Measurements from ENCODE around the gene HTT. TPM values are rescaled to one million over a fixed set of nuclear protein-coding genes. Genes with fewer than 3 reads are reported as not detected.
A peak's percentile ranks its signal among the peaks of the same experiment; 100 is the strongest.

The HTT gene
- total RNA-seq, 1 experiment from 2014 or later = 85.4 TPM

- TF ChIP-seq ARID4B (CRISPR knock-in tag; IDR thresholded peaks at IDR 0.05; ENCODE audit: borderline replicate concordance) = no peak
- TF ChIP-seq JAZF1 (CRISPR knock-in tag; IDR thresholded peaks at IDR 0.05) = no peak
- no peak for TF ChIP-seq GTF2I (CRISPR knock-in tag; conservative IDR thresholded peaks at IDR 0.05)
- TF ChIP-seq PRDM15 (CRISPR knock-in tag; IDR thresholded peaks at IDR 0.05) = peak; percentile 35; the same call in 1 of the 2 replicates
- no peak; the same call in 1 of the 2 replicates for TF ChIP-seq USF1 (CRISPR knock-in tag; IDR thresholded peaks at IDR 0.05)
- TF ChIP-seq TEAD4 (CRISPR knock-in tag; IDR thresholded peaks at IDR 0.05) = no peak
- no peak for TF ChIP-seq ZNF416 (CRISPR knock-in tag; IDR thresholded peaks at IDR 0.05)
- no peak for TF ChIP-seq NFATC4 (CRISPR knock-in tag; IDR thresholded peaks at IDR 0.05)
- no peak for TF ChIP-seq ZNF317 (CRISPR knock-in tag; IDR thresholded peaks at IDR 0.05; ENCODE audit: borderline replicate concordance, low read depth)
- TF ChIP-seq CDX4 (CRISPR knock-in tag; IDR thresholded peaks at IDR 0.05; ENCODE audit: borderline replicate concordance) = no peak
- no peak for TF ChIP-seq MLX (CRISPR knock-in tag; IDR thresholded peaks at IDR 0.05)
- TF ChIP-seq CTCF (IDR thresholded peaks at IDR 0.05) = no peak
- peak; percentile 64 for TF ChIP-seq FOXK1 (CRISPR knock-in tag; IDR thresholded peaks at IDR 0.05)
- no peak for TF ChIP-seq NR3C1 (CRISPR knock-in tag; conservative IDR thresholded peaks at IDR 0.05; ENCODE audit: low read depth)
Measured at GRCh38 chr4:3292571-3293400, 218.3 kb downstream of the HTT start, which contains the start of gene RGS12 (continued).

Other genes with a start within 250 kb of the HTT start
- gene ADD1, start 230.8 kb upstream of the HTT start, total RNA-seq (2021) = 164 to 178 TPM (median 167 TPM) in 3 replicates
- gene NOP14, start 111.3 kb upstream of the HTT start, total RNA-seq (2021) = 33.9 to 39.1 TPM (median 35.7 TPM) in 3 replicates
- 1.4 to 3.5 TPM (median 1.6 TPM) in 3 replicates for gene GRK4, start 111.1 kb upstream of the HTT start, total RNA-seq (2021)
- not detected in 3 replicates for gene HTT-AS, start 143 bp upstream of the HTT start, total RNA-seq (2021)
- gene MSANTD1, start 174.5 kb downstream of the HTT start, total RNA-seq (2021) = 0.98 to 1.1 TPM (median 0.99 TPM) in 3 replicates
- 21.0 to 24.7 TPM (median 24.2 TPM) in 3 replicates for gene RGS12, start 218.3 kb downstream of the HTT start, total RNA-seq (2021)

All from WTC11 (cell line).